Right ventricle myocardium inferior (tissue), 1 donor: ENCODE results near the gene RHBDF2. TPM values are rescaled to one million over a fixed set of nuclear protein-coding genes. Genes with fewer than 3 reads are reported as not detected.
A peak's percentile ranks its signal among the peaks of the same experiment; 100 is the strongest.

ENCODE experiments used
- ATAC-seq: fragments of 200-7000 bp; cut with Tn5 transposase; one replicate; pipeline ENCODE4 v1.9.1; 2020; ENCODE audit warnings: mild to moderate bottlenecking, moderate library complexity
- DNase-seq: peaks from one replicate; pipeline ENCODE4 v3.0.0; 2021; ENCODE audit errors: missing footprints
- intact Hi-C: fragments of 100-400 bp; cut with DNase I; formaldehyde crosslinking; loops from one replicate; pipeline ENCODE4 v1.11.0; 2022
- total RNA-seq: library from RNA; stranded (reverse); fragmentation: NEBNext Ultra II Directional; extraction: Animal tissue kit (Norgen Biotek cat#: 25700); gene quantifications from one replicate; pipeline ENCODE4 v1.2.1, GENCODE V29; 2021
- donor health status: DM: no; HTN: yes; CAD: no; lungs with severe emphysema.

Gene RHBDF2
- total RNA-seq, 1 donor from 2014 or later, result 17.9 TPM

- intact Hi-C loops, result loop anchor here (10.0 kb wide), 1 partner anchor 148 kb away; the partner anchor contains the start of gene QRICH2
- peak; percentile 95 for DNase-seq
- ATAC-seq, result peak; percentile 93
These were observed 48.4 kb downstream of the RHBDF2 start, which contains the start of gene UBE2O for GRCh38 chr17:76452660-76453430. Gene UBE2O, minus strand, starts transcription at chr17:76453152. Its CDS starts 11 bp downstream, at chr17:76453141.

GRCh38 chr17:76452127-76452659 is 49.0 kb downstream of the RHBDF2 start:
- DNase-seq, result no peak
- intact Hi-C loops, result loop anchor here (10.0 kb wide), 1 partner anchor 147 kb away; the partner anchor contains the start of gene QRICH2
- ATAC-seq, result peak; percentile 46

DNA sequence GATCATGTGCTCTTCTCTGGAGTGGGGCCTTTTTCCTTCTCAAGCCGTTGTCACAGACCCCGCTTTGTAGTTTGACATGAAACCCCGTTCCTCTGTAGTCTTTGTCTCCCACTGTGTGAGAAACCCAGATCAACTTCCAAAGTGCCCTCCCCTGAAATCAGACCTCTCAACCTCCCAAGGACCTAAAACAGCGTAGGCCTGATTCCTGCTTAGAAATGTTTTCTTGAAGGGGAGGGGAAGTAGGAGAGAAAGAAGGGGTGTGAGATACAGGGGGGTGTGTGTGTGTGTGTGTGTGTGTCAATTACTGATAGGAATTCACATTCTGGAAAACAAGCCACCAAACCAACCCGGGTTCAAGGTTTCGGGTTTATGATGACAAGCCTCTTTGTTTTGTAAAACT is 49.7 kb downstream of the RHBDF2 start:
- no peak for DNase-seq
- intact Hi-C loops, result loop anchor here (10.0 kb wide), 1 partner anchor 147 kb away; the partner anchor contains the start of gene QRICH2

GRCh38 chr17:76449126-76449525 is 52.1 kb downstream of the RHBDF2 start:
- DNase-seq (no peak), ATAC-seq (no peak)
- intact Hi-C loops, result no loop called here

More for the DNA sequence above, 49.7 kb downstream of the RHBDF2 start:
- ATAC-seq, result no peak

- DNase-seq (no peak), ATAC-seq (peak; percentile 54)
- intact Hi-C loops, result no loop called here
These were observed 53.1 kb downstream of the RHBDF2 start for GRCh38 chr17:76447931-76448652.

- intact Hi-C loops, result no loop called here
- ATAC-seq (no peak), DNase-seq (no peak)
These were observed 54.6 kb downstream of the RHBDF2 start for GRCh38 chr17:76446449-76447231.

- intact Hi-C loops, result no loop called here
- ATAC-seq (peak; percentile 36), DNase-seq (no peak)
These were observed 55.4 kb downstream of the RHBDF2 start for GRCh38 chr17:76445697-76446448.

GRCh38 chr17:76444518-76445311 is 56.5 kb downstream of the RHBDF2 start:
- ATAC-seq, result no peak
- intact Hi-C loops, result no loop called here
- DNase-seq, result no peak

DNA sequence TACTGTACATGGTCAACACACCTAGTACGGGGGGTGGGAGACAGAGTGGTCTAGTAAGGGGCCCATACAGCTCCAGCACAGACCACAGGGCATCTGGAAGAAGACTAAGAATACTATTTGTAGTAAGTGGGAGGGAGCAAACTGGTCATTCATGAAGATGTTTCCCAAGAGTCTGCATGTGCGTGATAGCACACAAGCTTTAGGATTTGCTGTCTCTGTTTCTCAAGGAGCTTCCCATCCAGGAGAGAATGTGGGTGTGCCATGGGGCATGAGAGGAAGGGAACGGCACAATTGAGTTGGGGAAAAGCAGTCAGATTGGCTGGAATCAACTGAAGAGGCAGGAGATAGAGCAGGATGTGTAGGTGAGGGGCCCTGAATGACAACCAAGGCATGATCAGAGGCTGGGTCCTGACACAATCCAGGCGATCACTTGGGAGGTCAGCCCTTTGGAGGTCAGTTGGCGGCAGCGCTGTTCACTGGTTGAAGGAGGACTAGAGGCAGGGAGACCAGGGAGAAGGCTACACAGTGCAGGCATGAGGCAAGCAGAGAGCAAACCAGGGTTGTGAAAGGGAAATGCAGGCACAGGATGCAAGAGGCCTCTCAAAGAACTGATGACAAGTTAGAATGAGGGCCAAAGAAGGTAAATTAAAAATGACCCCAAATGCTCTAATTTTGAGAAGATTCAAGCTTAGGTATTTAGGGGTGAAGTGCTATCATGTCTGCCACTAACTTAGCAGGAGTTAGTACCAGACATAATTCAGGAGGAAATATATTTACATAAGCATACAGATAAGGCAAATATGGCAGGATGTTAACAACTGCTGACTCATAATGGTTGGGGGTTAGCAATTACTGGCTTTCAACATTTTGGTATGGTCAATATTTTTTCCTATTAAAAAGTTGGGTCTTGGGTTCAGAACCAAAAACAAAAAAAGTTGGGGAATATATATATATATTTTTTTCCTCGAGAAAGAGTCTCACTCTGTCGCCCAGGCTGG is 58.6 kb downstream of the RHBDF2 start:
- DNase-seq (no peak), ATAC-seq (no peak)
- intact Hi-C loops, result no loop called here

- ATAC-seq (no peak), DNase-seq (no peak)
- intact Hi-C loops, result no loop called here
These were observed 59.4 kb downstream of the RHBDF2 start for GRCh38 chr17:76441686-76442340.

DNA sequence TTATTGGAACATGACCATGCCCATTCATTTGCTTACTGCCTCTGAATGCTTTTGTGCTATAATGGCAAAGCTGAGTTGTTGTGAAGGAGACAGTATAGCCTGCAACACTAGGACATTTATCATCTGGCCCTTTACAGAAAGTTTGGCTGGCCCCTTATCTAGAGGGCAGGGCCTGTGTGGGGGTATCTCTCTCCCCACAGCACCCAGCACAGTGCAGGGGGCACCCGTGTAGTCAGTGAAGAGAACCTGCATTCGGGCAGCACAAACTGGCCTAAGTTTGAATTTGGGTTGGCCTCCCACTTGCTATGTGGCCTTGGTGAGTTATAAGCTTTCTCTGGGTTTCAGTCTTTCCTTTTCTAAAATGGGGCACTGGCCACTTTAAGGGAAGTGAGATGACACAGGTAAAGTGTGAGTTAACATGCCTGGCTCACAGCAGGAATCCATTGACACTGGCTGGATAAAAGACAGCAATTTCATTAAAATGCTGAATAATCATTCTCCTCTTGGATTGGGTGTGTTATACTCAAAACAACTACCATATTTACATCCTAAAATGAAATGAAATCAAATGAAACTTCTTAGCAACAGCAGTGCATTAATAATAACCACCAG is 60.4 kb downstream of the RHBDF2 start:
- no peak for DNase-seq
- no peak for ATAC-seq
- intact Hi-C loops, result no loop called here

DNA sequence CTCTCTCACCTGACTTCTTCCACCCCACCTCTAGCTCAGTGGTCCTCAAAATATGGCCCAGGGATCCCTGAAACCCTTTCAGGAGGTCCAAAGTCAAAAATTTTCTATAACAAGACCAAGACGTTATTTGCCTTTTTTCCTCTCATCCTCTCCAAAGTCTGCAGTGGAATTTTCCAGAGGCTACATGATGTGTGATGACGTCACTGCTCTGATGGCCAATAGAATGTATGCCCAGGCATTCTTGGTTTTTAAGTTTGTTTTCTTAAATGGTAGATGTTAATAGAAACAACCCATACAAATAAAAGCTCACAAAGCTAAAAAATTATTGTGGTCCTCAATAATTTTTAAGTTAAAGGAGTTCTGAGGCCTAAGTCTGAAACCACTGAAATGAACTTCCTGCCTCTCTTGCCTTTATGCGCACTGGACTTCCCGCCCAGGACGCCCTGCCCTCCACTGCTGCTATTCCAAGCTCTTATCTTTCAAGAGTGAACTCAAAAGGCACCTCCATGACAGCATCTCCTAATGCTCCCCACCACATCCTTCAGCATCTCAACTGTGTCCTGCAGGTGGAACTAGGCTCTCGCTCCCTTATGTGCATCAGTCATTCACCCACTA is 61.8 kb downstream of the RHBDF2 start:
- ATAC-seq, result no peak
- no peak for DNase-seq
- intact Hi-C loops, result no loop called here

GRCh38 chr17:76438906-76439305 is 62.3 kb downstream of the RHBDF2 start:
- no peak for ATAC-seq
- DNase-seq, result no peak
- intact Hi-C loops, result no loop called here

DNA sequence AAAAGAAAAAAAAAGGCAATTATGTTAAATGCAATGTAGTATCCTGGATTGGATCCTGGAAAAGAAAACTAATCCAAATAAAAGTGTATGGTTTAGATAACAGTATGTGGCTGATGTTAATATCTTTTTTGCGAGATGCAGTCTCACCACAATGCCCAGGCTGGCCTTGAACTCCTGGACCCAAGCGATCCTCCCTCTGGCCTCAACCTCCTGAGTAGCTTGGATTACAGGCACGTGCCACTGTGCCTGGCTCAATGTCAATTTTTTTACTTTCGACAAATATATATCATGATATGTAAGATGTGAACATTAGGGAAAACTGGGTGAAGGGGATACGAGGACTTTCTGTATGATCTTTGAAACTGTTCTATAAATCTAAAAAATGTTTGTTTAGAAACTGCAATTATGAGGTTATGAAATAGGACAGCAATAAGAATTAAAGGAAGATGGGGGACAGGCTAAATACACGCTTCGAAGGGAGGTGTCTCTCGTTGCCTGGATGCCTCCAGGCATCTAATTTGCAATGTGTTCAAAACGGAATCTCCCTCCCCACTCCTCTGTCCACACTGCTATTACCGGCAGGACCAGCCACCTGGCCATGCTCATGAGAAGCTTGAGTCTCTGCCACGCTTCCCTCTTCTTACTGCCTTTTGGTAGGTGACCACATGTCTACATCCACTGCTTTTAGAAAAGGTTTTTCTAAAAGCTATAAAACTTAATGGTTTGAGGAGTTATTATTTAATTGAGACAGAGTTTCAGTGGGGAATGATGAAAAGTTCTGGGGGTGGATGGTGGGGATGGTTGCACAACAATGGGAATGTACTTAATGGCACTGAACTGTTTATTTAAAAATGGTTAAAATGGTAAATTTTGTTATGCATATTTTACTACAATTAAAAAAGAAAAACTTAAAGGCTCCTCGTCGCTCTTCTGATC is 63.5 kb downstream of the RHBDF2 start:
- DNase-seq (no peak), ATAC-seq (no peak)
- intact Hi-C loops, result no loop called here
